Stomach (tissue), 4 donors: ENCODE data around the gene OGA.

Source experiments
- CTCF ChIP-seq, 7 experiments: fragments of 450-650 bp in 4 of 7; fragments of 200-600 bp in 3 of 7; sonication (generic) in 3 of 7; IDR thresholded peaks; one replicate each; pipeline ENCODE4 v1.5.1; 2016 to 2019; ENCODE audit warnings: antibody characterized with exemption in 7 of 7, control low read depth in 2 of 7, mild to moderate bottlenecking in 1 of 7
- EP300 ChIP-seq: sonication (generic); formaldehyde crosslinking; IDR thresholded peaks from one replicate; pipeline ENCODE4 v1.6.1; 2017; ENCODE audit warnings: antibody characterized with exemption
- POLR2AphosphoS5 ChIP-seq, 3 donors: sonication (generic); formaldehyde crosslinking; IDR thresholded peaks; one replicate each; pipeline ENCODE4 v1.6.1; 2016; ENCODE audit warnings: antibody characterized with exemption in 3 of 3

- TF ChIP-seq CTCF (IDR thresholded peaks at IDR 0.05) (no peak), POLR2AphosphoS5 (IDR thresholded peaks at IDR 0.05) (no peak), EP300 (no peak)
These were observed 46.0 kb downstream of the OGA start for GRCh38 chr10:101772017-101772894.
